GM19351 (cell line): Measurements from ENCODE around the gene NAT10.
A peak's percentile ranks its signal among the peaks of the same experiment; 100 is the strongest.

Experiments used
- ATAC-seq: cut with Tn5 transposase; IDR thresholded peaks from one replicate; pipeline ENCODE4 v1.9.1; 2021; ENCODE audit warnings: mild to moderate bottlenecking, moderate library complexity; ENCODE audit not compliant: unreplicated experiment

Gene NAT10

GRCh38 chr11:34148504-34149165 is 43.2 kb downstream of the NAT10 start:
- no peak for ATAC-seq

GRCh38 chr11:34149274-34149673 is 43.8 kb downstream of the NAT10 start:
- ATAC-seq: no peak

GRCh38 chr11:34149786-34150185 is 44.4 kb downstream of the NAT10 start:
- no peak for ATAC-seq

GRCh38 chr11:34150494-34151151 is 45.2 kb downstream of the NAT10 start:
- no peak for ATAC-seq

- no peak for ATAC-seq
Measured at GRCh38 chr11:34151166-34151565, 45.7 kb downstream of the NAT10 start.

GRCh38 chr11:34151916-34152845 is 46.8 kb downstream of the NAT10 start:
- ATAC-seq: no peak

- peak; percentile 74 for ATAC-seq
Measured at GRCh38 chr11:34154059-34154875, 48.8 kb downstream of the NAT10 start.

GRCh38 chr11:34155057-34155756 is 49.8 kb downstream of the NAT10 start:
- no peak for ATAC-seq

GRCh38 chr11:34155757-34156062 is 50.3 kb downstream of the NAT10 start:
- no peak for ATAC-seq

- ATAC-seq: no peak
Measured at GRCh38 chr11:34157163-34157562, 51.7 kb downstream of the NAT10 start.

GRCh38 chr11:34158661-34159060 is 53.2 kb downstream of the NAT10 start:
- ATAC-seq: no peak

- no peak for ATAC-seq
Measured at GRCh38 chr11:34160049-34160721, 54.8 kb downstream of the NAT10 start.

- no peak for ATAC-seq
Measured at GRCh38 chr11:34160791-34161190, 55.4 kb downstream of the NAT10 start.

GRCh38 chr11:34161361-34161760 is 55.9 kb downstream of the NAT10 start:
- no peak for ATAC-seq

- ATAC-seq: no peak
Measured at GRCh38 chr11:34161812-34162492, 56.5 kb downstream of the NAT10 start.

- ATAC-seq: no peak
Measured at GRCh38 chr11:34162493-34162820, 57.0 kb downstream of the NAT10 start.

GRCh38 chr11:34162856-34163255 is 57.4 kb downstream of the NAT10 start:
- no peak for ATAC-seq

GRCh38 chr11:34165121-34165520 is 59.7 kb downstream of the NAT10 start:
- ATAC-seq: no peak

GRCh38 chr11:34165786-34166555 is 60.5 kb downstream of the NAT10 start:
- ATAC-seq: no peak
